Mammary epithelial cell (primary cell): ENCODE measurements around the gene WDR64.

Experiments used
- CTCF ChIP-seq, 2 donors: IDR thresholded peaks in 1 of 2; conservative IDR thresholded peaks in 1 of 2; 2 replicates each; pipeline ENCODE4 v1.5.1; 2011 to 2012; ENCODE audit warnings: inconsistent platforms in 2 of 2, low read length in 2 of 2, mild to moderate bottlenecking in 2 of 2, control low read depth in 1 of 2, low read depth in 1 of 2; ENCODE audit not compliant: insufficient read depth in 1 of 2; ENCODE audit errors: extremely low read depth in 1 of 2
- EZH2 ChIP-seq: IDR thresholded peaks from 2 replicates; pipeline ENCODE4 v1.6.1; 2012; ENCODE audit warnings: low read length, inconsistent platforms, borderline replicate concordance

DNA sequence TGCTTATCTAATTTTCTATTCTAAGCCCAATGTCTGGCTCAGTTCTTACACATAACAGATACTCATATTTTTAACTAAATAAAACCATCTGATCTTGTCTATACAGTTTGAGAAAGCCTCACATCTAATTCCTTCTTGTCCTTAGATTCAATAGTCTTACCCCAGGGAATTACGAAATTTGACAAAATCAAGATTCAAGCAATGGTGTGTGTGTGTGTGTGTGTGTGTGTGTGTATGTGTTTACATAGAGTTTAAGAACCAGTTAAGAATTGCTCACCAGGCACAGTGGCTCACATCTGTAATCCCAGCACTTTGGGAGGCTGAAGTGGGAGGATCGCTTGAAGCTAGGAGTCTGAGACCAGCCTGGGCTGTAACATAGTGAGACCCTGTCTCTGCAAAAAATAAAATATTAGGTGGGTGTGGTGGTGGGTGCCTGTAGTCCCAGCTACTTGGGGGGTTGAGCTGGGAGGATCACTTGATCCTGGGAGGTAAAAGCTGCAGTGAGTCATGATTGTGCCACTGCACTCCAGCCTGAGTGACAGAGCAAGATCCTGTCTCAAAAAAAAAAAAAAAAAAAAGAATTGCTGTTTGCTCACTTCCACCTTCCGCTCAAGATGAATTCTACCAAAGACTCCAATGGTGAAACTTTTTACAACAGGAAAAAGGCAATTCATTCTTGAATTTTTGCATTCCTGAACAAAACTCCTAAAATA, 6.2 kb downstream of the WDR64 start:
- TF ChIP-seq EZH2 = no peak
- TF ChIP-seq CTCF (conservative IDR thresholded peaks at IDR 0.05 in 1 of 2, IDR thresholded peaks at IDR 0.05 in 1 of 2; ENCODE audit: extremely low read depth in 1 of 2, insufficient read depth in 1 of 2, low read depth in 1 of 2, low read length in 2 of 2) = no peak
